CD4-positive, alpha-beta T cell treated with Interleukin-6 for 4 hours (primary cell): Measurements from ENCODE around the gene USP3.
A peak's percentile ranks its signal among the peaks of the same experiment; 100 is the strongest.

Experiments
- DNase-seq: peaks from one replicate; pipeline ENCODE4 v3.0.0-alpha.2; 2020; ENCODE audit warnings: mixed read lengths

USP3 gene

DNA sequence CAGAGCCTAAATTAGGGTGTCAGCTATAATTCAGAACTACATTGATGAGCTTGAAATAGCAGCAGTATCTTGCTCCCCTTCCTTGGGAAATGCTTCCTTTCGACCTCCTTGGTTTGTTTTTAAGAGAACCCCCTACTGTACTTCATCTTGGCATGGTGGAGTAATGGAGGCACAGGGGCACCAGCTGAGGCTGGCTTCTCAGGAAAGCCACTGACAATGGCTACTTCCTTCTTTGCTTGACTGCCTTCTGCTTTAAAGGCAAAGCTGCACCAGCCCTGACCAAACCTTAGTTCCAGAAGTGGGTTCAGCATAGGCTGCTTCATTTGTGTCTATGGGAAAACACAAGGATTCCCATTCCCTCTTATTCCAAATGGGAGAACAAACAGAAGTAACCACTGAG is 91.3 kb downstream of the USP3 start:
- no peak for DNase-seq

DNA sequence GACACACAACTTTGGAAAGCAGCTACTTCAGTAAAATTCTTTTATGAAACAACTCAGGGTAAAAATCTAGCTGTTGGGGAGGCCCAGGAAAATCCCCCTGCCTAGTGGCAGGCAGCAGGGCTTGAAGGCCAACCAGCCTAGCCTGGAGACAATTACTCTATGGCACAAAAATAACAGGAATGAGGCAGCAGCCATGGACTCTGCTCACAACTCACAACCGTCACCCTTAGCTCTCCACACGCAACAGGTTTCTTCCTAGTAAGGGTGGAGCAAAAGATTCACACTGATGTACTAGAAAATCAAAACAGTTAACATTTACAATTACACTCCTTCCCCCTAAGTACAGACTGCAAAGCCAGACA is 92.3 kb downstream of the USP3 start:
- no peak for DNase-seq

DNA sequence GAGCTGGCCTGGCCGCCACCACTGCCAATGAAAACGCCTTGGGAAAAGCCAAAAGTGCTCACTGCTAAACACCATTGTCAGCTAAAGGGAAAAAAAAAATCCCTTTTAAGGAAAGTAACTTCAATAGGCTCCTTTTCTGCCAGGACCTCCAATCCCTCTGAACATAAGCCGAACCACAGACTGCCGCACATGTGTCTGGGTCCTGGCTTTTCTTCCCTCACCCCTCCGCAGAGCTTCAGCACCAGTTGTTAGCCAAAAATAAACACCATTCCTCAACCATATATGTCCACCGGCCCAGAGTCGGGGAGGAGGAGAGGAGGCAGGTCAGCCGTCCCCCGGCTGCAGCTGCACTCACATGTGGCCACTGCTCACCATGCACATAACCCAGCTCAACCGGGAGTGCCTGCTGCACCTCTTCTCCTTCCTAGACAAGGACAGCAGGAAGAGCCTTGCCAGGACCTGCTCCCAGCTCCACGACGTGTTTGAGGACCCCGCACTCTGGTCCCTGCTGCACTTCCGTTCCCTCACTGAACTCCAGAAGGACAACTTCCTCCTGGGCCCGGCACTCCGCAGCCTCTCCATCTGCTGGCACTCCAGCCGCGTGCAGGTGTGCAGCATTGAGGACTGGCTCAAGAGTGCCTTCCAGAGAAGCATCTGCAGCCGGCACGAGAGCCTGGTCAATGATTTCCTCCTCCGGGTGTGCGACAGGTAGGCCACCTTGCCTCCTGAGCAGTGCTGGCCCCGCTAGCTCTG is 92.8 kb downstream of the USP3 start, which contains the start of gene FBXL22:
Gene FBXL22, plus strand, starts transcription at position 350 of the 753 bp plus-strand sequence. Its CDS starts 6 bp downstream, at position 356.
- no peak for DNase-seq

- no peak for DNase-seq
Observed at GRCh38 chr15:63597821-63598220, 93.4 kb downstream of the USP3 start.

- DNase-seq, result no peak
Observed at GRCh38 chr15:63598473-63599400, 94.3 kb downstream of the USP3 start.

- DNase-seq, result peak; percentile 53
Observed at GRCh38 chr15:63599401-63600000, 95.1 kb downstream of the USP3 start.

GRCh38 chr15:63600001-63600615 is 95.7 kb downstream of the USP3 start:
- peak; percentile 22 for DNase-seq

- peak; percentile 92 for DNase-seq
Observed at GRCh38 chr15:63600616-63601025, 96.2 kb downstream of the USP3 start.

DNA sequence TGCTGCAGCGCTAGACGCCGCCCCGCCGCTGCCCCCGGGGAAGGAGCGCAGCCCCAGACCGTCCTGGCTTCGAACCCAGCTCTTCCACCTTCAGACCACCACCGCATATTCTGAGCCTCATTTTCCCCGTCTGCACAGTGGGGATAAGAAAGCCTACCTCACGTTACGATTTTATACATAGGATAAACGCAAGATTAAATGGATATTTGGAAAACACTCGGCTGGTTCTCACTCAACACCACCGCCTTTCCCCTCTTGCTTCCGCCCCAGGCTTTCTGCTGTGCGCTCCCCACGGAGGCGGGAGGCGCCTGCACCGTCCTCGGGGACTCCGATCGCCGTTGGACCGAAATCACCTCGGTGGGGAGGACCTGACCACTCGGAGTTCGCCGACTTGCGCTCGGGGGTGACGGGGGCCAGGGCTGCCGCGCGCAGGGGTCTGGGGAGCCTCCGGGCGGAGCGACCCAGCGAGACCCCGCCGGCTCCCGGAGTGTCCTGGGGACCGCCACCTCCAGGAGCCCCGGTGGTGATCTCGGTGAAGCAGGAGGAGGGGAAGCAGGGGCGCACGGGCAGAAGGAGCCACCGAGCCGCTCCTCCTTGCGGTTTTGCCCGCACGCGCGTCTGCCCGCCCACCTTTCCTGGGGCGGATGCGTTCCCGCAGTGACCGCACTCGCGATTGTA is 96.8 kb downstream of the USP3 start:
- DNase-seq, result peak; percentile 71

- peak; percentile 34 for DNase-seq
Observed at GRCh38 chr15:63601704-63602185, 97.4 kb downstream of the USP3 start.

GRCh38 chr15:63602595-63602994 is 98.2 kb downstream of the USP3 start:
- no peak for DNase-seq

DNA sequence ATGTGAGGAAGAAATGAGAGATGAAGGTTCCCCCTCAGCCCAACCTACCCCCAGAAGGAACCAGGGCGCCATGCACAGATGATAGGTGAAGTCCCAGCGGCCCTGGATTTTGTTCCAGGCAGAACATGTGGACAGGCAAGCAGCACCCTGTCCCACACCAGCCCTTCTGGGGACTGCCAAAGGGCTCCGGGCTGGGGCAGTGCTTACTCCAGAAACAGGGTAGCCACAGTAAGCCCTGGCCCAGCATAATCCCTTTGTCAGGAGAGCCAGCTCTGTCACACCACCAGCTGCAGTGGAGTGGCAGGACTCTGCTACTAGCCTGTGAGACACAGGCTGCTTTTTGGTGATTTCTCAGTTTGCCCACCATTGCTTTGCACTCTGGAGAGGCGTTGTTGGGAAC is 99.1 kb downstream of the USP3 start:
- DNase-seq, result no peak

- no peak for DNase-seq
Observed at GRCh38 chr15:63604281-63604680, 99.9 kb downstream of the USP3 start.

GRCh38 chr15:63605036-63605435 is 100.6 kb downstream of the USP3 start:
- DNase-seq, result peak; percentile 31

GRCh38 chr15:63605816-63606215 is 101.4 kb downstream of the USP3 start:
- DNase-seq, result peak; percentile 80

DNA sequence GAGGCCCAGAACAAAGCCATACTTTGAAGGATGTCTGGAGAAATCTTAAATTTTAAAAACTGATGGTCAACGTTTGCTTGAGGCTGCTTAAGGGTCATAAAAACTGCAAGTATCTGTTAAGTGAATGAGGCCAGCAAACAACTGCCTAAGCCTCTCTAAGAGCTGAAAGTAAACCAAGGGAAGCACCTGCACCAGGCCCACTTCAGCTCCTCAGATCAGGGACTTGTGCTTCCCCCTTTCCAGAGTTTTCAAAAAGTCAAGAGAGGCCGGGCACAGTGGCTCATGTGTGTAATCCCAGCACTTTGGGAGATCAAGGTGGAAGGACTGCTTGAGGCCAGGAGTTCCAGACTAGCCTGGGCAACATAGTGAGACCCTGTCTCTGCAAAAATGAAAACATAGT is 101.9 kb downstream of the USP3 start:
- no peak for DNase-seq

DNA sequence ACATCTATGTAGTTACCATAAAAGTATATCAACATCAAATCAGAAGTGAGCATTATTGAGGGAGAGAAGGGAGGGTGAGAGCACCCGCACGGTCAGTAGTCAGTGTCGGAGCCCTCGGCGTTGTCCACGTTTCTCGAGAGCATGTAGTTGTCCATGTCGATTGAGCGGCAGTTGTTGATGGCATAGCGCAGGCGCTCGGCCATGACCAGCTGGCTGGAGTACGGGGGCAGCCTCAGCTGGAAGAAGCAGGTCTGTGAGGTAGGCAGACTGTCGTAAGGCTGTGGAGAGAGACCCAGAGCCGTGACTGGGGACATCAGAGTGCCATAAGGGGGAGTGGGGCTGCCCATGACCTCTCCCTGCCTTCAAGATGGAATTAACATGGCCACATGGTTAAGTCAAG is 104.6 kb downstream of the USP3 start:
- DNase-seq, result no peak

DNA sequence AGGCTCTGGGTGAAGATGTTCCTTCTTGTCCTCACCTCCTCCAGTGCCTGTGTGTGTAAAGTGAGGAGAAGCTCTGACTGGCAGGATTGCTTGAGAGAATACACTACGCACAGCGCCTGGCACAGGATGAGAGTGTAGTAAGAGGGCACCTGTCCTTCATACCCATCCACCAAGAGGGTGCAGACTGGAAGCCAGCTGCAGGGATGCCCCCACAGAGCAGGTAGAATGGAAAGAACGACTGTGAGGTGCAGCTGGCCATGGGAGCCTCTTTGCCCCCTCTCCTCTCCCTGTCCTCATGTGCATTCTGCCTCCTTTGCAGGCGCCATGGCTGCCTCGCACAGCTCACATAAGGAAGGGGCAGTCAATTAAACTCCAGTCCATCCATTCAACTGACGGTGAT is 105.1 kb downstream of the USP3 start:
- no peak for DNase-seq

DNA sequence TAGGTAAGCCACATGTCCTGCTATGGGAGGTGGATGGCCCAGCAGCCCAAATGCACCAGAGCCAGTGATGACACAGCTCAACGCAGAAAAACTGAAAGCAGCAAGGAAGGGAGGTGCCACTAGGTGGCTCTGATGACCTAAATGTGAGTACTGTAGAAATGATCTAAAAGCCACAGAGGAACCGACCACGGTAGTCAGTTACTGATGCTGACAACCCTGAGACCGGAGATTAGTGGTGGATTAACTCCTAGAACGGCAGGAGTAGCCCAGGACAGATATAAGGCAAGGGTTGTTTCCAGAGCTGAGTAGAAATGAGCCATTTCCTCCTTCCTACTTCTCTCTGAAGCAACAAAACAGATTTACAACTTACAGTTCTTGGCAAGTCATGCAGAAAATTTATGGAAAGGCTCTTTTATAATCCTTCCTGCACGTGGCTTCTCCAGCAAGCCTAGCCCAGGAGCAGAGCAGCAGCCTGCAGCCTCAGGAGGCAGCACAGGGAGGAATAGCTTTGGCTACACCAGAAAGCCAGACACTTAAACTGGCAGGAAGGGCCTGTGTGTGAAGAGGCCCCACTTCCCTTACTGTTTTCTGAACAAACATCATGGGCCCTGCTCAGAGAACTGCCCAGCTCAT is 105.9 kb downstream of the USP3 start:
- DNase-seq, result peak; percentile 80

DNA sequence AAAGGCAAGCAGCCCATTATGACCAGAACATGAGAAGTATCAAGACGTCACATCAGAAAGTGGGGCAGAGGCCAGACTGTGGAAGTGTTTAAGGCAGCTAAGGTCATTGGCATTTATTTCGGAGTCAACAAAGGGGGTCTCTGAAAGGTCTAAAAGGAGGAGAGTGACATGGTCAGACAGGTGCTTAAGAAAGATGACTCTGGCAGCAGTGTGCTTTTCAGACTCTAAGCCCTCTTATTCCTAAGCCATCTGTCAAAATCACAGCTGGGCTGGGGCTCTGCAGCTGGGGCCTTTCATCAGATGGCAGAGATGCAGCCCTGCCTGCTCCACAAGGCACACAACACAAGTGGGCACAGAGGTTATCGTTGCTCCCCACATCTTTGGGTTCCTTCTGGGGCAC is 106.8 kb downstream of the USP3 start:
- no peak for DNase-seq

DNA sequence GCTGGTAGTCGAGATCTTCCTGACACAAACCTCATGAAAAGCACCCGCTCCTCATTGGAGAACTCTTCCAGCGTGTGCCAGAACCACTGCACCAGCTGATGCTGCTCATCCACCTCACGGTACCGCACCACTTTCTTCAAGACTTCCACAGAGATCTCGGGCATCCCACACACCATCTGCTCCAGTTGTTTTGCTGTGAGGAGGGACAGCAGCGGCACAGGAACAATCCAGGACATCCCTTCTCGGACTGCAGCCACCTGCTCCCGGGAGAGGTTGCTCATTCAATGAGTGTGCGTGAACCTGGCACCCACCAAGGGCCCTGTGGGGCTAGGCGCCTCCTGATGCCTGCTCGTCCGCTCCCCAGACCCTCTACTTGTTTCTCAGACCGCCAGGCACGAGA is 107.9 kb downstream of the USP3 start:
- no peak for DNase-seq

GRCh38 chr15:63615935-63616334 is 111.5 kb downstream of the USP3 start:
- DNase-seq, result no peak
